ENCODE results near the gene TAF15. TPM values are rescaled to one million over a fixed set of nuclear protein-coding genes. Genes with fewer than 3 reads are reported as not detected.

Gene TAF15
- total and polyA plus RNA-seq, 2 of the 4 experiments (the other 2 are of a cell fraction), result 46.8 to 98.0 TPM

- in situ Hi-C loops (cut with MboI; ENCODE audit: low sequenced_read_pairs) (no loop called here), dilution Hi-C loops (cut with HindIII; ENCODE audit: low sequenced_read_pairs, unreplicated experiment) (no loop called here), intact Hi-C loops (cut with micrococcal nuclease) (no loop called here)
- no peak overlapping the region for H2AK9ac ChIP-seq (replicated peaks; ENCODE audit: low read depth, low read length, poor library complexity)
- no peak overlapping the region for H3K18ac ChIP-seq (ENCODE audit: low read depth, low read length)
- H3K56ac ChIP-seq (ENCODE audit: extremely low read depth, insufficient read depth, low read length), result no peak overlapping the region
- no peak overlapping the region for H2BK120ac ChIP-seq (ENCODE audit: low read depth, low read length)
- H4K91ac ChIP-seq (ENCODE audit: insufficient read depth, low read depth, low read length), result no peak overlapping the region
- no peak for TF ChIP-seq NFE2L2 (IDR thresholded peaks at IDR 0.05; ENCODE audit: low read depth, low read length)
- TF ChIP-seq BHLHE40 (IDR thresholded peaks at IDR 0.05; ENCODE audit: low read depth, low read length), result no peak
- no peak for TF ChIP-seq MXI1 (IDR thresholded peaks at IDR 0.05; ENCODE audit: borderline replicate concordance, low read depth, low read length)
- TF ChIP-seq CEBPB (IDR thresholded peaks at IDR 0.05; ENCODE audit: low read depth, low read length), result no peak
- no peak for TF ChIP-seq CHD1 (IDR thresholded peaks at IDR 0.05; ENCODE audit: low read depth, low read length)
- no peak for TF ChIP-seq RFX5 (IDR thresholded peaks at IDR 0.05; ENCODE audit: low read depth, low read length)
- no peak for TF ChIP-seq USF2 (IDR thresholded peaks at IDR 0.05; ENCODE audit: low read depth, low read length)
- no peak for TF ChIP-seq POLR2A (IDR thresholded peaks at IDR 0.05; ENCODE audit: low read depth, low read length)
- no peak for TF ChIP-seq MAZ (IDR thresholded peaks at IDR 0.05; ENCODE audit: borderline replicate concordance, low read depth, low read length)
- TF ChIP-seq FOS (IDR thresholded peaks at IDR 0.05; ENCODE audit: low read depth, low read length), result no peak
- TF ChIP-seq MAFK (IDR thresholded peaks at IDR 0.05; ENCODE audit: low read depth, low read length), result no peak
- TF ChIP-seq RCOR1 (IDR thresholded peaks at IDR 0.05; ENCODE audit: insufficient replicate concordance, low read length), result no peak
- no peak for TF ChIP-seq CTCF (conservative IDR thresholded peaks at IDR 0.05; ENCODE audit: low read depth, low read length)
- no peak for TF ChIP-seq SMC3 (IDR thresholded peaks at IDR 0.05; ENCODE audit: low read depth, low read length)
- TF ChIP-seq RAD21 (IDR thresholded peaks at IDR 0.05; ENCODE audit: low read length), result no peak
- TF ChIP-seq ELK1 (IDR thresholded peaks at IDR 0.05; ENCODE audit: borderline replicate concordance, low read depth, low read length), result no peak
- no peak overlapping the region for H2BK20ac ChIP-seq (ENCODE audit: low read depth, low read length)
- peaks cover 43% of the 10 kb centered on the region for H3K27me3 ChIP-seq (ENCODE audit: control insufficient read depth, insufficient read depth, low read length)
- no peak overlapping the region for H4K5ac ChIP-seq (ENCODE audit: low read depth, low read length)
- no peak overlapping the region for H3K27ac ChIP-seq (ENCODE audit: insufficient read depth, low read length)
- no peaks in the 10 kb centered on the region for H3K9me3 ChIP-seq (ENCODE audit: control insufficient read depth, insufficient read depth, low read length)
- BruUV-seq (replicated peaks), result no TSS peak
- no peak overlapping the region for H3K14ac ChIP-seq (replicated peaks; ENCODE audit: low read depth, low read length)
- no peak for DNase-seq
- H3K4me3 ChIP-seq (ENCODE audit: insufficient read depth, low read depth, low read length), result no peak overlapping the region
- peaks cover 20% of the 10 kb centered on the region for H3K4me1 ChIP-seq (ENCODE audit: control insufficient read depth, insufficient read depth, low read length)
- no peak overlapping the region for H3K4me2 ChIP-seq (ENCODE audit: low read depth, low read length)
- H4K20me1 ChIP-seq (ENCODE audit: insufficient read depth, low read length), result no peaks in the 10 kb centered on the region; the same call in 1 of the 2 replicates
- POLR2A ChIA-PET (ENCODE audit: unreplicated experiment), result no interaction called here
- H3K9me1 ChIP-seq (ENCODE audit: insufficient read depth, low read length), result peaks cover 17% of the 10 kb centered on the region
- no peak for ATAC-seq (ENCODE audit: low read depth)
- WGBS, 2 experiments (ENCODE audit: extremely low coverage in 2 of 2, insufficient read length in 1 of 2), result 26% methylated on average over 3 of the region's 9 CpGs; no CpG with 5 or more reads in 1 of the 2 experiments
- H3K36me3 ChIP-seq (ENCODE audit: control insufficient read depth, insufficient read depth, low read length), result no peaks in the 10 kb centered on the region
- no peak overlapping the region for H2BK5ac ChIP-seq (ENCODE audit: low read depth, low read length, poor library complexity, severe bottlenecking)
- H2AK5ac ChIP-seq (ENCODE audit: low read depth, low read length), result no peak overlapping the region
- CTCF ChIA-PET, result interaction anchor here (1.1 to 2.2 kb wide), 2 partner anchors 17 to 28 kb away, joined by 3 to 7 read pairs; partner anchors contain the start of gene TAF15
- no peak overlapping the region; a peak in 1 of 4 replicates for H4K8ac ChIP-seq (ENCODE audit: low read depth in 2 of 2, low read length in 2 of 2)
- H3K79me1 ChIP-seq (ENCODE audit: low read depth in 1 of 2, low read length in 2 of 2), result no peaks in the 10 kb centered on the region
- no peak overlapping the region for H3K23ac ChIP-seq (ENCODE audit: low read depth, low read length)
- no peak overlapping the region for H2BK15ac ChIP-seq (ENCODE audit: low read depth, low read length)
- H3K9ac ChIP-seq (ENCODE audit: low read depth, low read length), result no peak overlapping the region
- H3K4ac ChIP-seq (ENCODE audit: low read depth, low read length), result no peak overlapping the region
- no peak overlapping the region for H2AFZ ChIP-seq (replicated peaks; ENCODE audit: low read length, poor library complexity)
Measured at GRCh38 chr17:35791681-35792350, 17.5 kb upstream of the TAF15 start.

Data from IMR-90 (cell line).